UCSD-AML1 (cell line): Measurements from ENCODE around the gene PACRG.

Experiments used
- DNase-seq: peaks from one replicate; lab custom pipeline; 2025; ENCODE audit not compliant: unreplicated experiment; lab: John Stamatoyannopoulos, UW

PACRG gene

DNA sequence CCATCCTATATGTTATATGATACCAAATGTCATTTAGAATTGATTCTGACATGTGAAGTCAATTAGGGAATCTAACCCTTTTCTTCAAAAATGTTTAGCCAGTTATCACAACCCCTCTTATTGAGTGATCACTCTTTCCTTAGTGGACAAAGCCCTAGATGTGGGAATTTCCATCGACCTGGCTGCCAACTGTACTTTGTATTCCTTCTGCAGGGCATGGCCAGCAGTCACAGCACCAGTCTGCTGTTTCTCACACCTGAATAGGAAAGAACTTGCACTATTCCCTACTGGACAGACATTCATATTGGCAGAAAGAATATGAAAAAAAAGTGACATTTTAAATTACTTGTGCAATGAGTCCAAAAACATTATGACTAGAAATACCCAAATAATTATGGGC, 271.0 kb downstream of the PACRG start:
- DNase-seq: no peak

DNA sequence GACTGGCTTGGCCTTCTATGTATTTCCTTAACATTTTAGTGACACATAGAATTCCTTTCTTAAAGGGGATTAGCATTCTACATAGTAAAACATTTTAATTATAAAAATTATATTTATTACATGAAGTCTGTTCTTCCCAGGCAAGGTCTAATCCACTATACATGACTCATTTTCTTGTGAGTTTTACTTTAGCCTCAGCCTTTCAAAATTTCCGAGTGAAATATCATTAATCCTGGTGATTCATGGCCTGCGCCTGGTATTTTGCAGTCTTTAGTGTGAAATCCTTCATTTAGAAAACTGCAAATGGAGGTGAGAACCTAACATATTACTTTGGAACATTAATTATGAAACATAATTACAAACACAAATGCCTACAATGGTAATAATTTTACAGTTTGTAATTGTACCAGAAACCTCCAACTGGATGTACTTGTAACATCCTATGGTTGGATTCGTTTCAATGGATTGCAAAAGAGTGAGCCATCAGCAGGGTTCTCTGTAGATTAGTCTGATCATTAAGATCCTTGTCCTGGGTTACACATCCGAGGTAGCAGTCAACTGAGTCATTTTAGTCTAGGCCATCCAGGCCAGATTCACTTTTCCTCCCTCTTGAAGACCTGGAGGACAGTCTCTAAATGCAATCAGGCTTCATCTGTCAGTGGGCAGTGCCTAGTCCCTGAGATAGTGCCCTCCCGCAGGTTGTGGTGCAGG, 272.0 kb downstream of the PACRG start:
- DNase-seq: no peak

DNA sequence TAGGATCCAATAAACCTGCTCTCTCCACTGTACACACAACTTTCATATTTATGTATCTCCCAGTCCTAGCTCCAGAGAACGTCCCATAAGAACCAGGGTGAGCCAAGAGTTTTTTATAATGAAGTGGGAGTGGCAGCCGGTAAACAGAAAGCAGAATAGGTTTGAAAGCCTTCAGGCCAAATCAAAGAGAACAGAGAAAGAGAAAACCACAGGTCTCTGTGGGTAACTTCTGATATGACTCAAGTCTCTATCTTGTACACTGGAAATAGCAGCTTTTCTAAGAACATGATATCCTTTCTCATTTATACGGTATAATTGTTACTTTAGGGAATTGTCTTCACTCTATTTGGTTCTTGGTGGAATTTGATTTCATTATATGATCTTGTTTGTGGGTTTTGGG, 273.6 kb downstream of the PACRG start:
- DNase-seq: no peak

DNA sequence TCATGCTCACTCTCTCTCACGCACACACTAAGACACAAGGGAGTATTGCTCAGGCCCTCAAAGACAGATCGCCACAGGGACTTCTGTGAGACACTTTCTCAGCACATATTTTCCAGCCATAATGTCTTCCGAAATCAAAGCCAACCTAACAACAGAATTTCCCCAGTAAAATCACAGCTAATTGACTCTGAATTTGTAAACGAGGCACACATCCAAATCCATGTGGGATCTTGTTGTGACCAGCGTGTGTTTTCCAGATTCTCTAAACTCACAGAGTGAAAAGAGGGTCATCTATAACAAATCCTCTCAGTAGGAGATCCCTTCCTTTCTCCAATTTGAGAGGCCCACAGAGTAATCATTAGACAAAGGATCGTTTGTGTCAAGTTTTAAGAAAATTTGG, 280.4 kb downstream of the PACRG start:
- no peak for DNase-seq

DNA sequence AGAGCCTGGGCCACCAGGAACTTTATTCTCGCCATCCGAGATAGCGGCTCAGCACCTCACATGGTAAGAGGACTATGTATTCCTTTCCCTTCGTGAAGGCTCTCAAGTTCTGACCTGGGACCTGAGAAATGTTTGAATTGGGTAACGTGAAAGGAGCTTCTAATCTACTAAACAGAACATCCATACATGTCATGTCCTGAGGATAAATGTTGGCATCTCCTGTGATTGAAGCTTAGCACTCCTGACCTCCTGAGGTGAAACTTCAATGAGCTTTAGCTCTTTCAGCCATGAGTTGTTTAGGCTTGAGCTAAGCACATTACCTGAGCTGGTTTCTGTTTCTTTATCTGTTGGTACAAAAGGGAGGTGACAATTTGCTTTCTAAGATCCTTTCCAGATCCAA, 280.9 kb downstream of the PACRG start:
- DNase-seq: no peak

DNA sequence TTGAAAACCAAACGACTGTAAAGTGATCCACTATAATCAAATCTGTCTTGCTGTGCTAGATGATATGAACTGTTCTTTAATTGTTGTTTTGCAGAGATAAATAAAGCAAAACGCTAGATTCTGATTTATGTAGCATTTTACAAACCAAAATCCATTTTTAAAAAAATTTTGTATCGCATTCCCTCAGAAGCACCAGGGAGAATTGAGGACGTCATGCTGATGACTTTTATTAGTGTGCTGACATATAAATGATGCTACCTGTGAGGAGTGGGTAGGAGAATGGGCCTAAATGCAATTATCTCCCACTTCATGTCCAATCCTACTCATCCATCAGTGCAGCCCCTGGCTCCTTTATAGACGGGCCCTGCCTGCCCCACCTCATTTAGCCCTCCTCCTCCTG, 282.4 kb downstream of the PACRG start:
- DNase-seq: no peak

DNA sequence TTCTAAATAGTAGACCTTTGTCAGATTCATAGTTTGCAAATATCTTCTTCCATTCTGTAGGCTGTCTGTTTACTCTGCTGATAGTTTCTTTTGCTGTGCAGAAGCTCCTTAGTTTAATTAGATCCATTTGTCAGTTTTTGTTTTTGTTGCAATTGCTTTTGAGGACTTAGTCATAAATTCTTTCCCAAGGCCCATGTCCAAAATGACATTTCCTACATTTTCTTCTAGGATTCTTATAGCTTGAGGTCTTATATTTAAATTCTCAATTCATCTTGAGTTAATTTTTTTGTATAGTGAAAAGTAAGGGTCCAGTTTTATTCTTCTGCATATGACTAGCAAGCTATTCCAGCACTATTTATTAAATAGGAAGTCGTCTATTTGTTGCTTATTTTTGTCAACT, 287.0 kb downstream of the PACRG start:
- DNase-seq: no peak

DNA sequence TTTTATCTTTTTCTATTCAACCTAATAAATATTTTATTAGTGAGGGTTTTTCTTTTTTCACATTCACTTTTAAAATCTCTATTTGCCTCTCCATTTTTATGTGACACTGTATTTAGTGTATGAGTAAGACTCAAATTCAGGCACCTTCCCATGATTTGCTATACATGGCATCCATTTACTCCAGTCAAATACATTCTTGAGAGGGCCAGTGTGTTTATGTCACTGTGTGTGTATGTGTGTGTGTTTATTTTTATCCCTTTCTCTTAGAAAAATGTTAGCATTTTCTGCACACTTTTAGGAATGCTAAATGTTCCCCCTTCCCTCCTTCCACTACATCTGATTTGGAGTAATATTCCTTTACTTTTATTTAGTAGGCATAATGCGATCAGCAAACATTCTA, 290.0 kb downstream of the PACRG start:
- no peak for DNase-seq

DNA sequence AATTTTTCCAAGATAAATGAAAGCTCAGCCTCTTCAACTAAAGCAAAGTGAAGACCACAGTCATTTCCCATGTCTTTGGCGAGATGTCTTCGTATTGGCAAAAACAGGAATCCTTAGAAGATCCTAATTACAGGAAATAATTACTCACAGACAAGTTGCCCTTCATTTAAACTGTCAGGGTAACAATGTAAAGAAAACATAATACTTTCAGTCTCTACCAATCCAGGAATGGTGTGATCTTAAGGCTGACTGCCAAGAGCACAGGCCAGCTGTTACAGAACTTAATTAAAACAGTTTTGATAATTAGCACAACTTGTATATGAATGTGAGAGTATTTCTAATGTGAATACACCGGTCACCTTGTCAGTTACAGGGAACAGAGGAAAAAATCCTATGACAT, 292.2 kb downstream of the PACRG start:
- no peak for DNase-seq

DNA sequence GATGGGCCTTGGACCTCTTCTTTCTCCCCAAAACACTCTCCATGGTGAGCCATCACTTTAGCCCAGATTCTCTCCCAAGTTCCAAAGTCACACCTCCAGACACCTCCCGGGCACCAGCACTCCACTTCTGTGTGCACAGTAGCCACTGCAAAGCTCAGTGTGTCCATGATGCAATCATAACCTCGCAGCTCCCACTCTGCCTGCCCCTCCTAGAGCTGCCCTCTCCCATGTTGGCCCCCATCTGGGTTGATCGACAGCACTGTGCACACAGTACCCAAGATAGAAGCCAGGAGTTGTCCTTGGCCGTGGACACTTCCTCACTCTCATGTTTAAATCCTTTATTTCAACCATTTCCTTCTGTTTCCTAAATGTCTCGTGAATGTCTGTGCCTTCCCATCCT, 293.3 kb downstream of the PACRG start:
- DNase-seq: no peak

DNA sequence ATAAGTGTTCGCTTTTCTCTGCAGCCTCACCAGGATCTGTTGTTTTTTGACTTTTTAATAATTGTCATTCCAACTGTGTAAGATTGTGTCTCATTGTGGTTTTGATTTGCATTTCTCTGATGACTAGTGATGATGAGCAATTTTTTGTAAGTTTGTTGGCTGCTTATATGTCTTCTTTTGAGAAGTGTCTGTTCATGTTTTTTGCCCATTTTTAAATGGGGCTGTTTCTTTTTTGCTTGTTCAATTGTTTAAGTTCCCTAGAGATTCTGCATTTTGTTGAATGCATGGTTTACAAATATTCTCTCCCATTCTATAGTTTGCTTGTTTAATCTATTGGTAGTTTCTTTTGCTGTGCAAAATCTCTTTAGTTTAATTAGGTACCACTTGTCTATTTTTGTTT, 295.9 kb downstream of the PACRG start:
- DNase-seq: no peak

DNA sequence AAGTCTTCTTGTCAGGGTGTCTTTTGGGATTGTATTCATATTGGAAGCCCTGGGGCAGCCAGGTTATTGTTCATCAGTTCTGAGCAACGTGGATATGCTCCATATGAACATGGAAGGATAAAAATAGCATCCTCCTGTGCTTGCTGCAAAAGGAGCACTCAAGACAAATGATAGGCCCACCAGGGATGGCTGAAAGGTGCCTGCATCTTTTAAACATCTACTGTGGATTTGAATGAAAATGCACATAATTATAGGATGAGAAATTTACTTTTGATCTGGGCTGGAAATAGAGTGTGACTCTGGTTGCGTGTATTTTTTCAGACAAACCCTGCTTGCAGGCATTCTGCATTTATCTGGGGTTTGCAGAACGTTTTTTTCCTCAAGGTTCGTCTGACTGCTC, 299.1 kb downstream of the PACRG start:
- no peak for DNase-seq

DNA sequence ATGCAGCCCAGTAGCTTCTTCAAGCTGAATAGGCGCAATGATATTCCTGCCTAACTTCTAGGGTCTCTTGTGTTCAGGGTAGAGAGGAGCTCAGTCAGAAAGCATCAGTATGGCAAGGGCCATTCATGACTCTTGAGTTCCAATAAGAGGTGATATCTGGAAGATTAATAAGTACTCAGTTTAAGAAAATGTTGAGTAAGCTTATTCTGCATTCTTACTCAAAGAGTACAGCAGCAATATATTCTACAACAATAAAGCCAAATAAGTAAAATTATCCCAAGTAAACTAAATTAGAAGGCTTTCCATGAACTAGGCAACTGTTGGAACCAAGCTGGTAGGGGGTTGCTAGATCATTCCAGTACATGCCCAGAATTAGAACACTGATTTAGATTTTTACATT, 303.2 kb downstream of the PACRG start:
- DNase-seq: no peak

DNA sequence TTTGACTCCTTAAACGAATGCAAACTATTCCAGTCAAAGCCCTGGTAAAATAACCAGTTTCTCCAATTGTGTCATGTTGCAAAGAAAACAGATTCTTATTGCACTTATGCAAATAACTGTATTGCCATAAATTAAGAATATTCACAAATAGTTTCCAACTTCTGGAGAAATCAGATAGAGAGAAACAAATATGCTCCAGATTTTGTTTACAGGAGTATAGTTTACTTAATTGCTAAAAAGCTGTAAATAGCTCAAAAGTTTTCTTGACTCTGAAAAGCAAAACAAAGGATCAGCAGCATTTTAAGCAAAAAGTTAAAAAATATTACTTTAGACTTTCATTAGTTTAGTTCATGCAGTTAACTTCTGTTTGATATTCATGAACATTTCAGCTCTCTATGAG, 304.2 kb downstream of the PACRG start:
- no peak for DNase-seq

DNA sequence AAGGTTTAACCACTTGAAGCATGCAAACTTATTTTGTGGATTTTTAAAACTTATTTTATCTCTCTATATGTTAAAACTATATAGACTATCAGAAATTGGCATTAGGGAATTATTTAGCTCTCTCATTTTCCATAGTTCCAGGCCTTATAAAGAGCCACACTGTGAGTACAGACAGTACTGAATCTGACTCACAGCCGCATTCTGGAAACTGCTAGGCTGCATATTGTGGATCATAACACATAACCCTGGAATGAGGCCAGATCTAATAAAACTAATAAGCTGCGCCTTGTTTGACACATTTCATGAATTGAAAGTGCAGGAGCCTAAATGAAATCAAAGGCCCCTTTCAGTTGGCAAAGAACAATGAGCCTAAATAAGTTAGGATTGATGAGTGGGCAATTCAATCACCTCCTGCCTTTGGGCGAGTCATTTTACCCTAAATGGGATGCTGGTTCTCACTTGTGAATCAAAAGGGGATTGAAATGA, 308.4 kb downstream of the PACRG start:
- DNase-seq: no peak

DNA sequence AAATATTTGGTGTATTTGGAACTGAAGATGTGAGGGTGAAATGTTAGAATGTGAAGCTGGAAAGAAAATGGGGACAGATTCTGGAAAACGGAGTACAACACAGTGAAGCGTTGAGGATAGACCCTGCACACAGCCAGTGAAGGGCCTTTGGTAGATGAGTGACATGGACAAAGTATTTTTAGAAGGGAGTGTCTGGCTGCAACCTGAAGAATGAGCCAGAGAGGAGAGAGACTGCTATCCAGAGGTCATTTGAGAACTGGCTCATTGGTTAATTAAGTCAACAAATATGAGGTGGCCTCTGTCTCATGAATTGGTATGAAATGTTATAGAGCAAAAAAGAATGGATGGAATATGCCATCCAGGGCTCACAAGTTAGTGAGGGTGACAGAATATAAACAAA, 310.5 kb downstream of the PACRG start:
- no peak for DNase-seq

DNA sequence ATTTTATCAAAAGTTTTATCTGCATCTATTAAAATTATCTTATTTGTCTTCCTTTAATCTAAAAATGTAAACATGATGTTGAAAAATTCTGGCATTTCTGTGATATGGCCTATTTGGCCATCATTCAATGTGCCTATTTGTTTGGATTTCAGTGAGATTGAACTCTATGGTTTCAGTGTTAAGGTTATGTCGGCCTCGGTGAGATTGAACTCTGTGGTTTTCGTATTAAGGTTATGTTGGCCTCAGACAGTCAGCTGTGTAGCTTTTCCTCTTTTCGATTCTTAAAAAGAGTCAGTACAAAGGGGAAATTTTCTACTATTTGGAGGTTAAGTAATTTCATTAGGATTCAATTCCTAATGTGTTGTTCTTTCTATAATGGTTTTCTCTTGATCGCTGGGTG, 320.6 kb downstream of the PACRG start:
- no peak for DNase-seq

DNA sequence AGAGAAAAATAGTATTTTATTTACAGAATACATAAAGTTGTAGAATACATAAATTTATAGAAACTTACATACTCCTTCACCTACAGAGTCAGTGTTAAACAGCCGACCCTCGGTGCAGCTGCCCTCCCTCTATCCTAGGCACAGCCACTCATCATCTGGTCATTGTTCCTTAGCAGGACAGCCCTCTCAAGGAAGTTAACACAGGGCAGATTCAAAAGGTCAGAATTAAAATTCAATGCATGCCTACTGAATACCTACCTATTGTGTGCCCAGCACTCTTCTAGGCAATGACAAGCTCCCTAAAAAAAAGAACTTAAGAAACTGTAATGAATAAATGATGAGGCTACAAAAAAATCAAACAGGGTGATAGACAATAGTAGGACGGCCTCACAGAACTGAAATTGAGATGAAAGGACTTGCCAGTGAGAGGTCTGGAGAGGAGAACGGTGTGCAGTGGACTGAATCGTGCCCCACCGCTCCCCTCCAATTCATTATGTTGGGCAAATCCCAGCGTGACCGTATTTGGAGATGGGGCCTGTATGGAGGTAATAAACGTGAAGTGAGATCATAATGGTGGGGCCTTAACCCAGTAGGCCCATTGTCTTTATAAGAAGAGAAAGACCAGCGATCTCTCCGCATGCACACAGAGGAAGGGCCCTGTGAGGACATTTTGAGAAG, 326.0 kb downstream of the PACRG start:
- DNase-seq: no peak

DNA sequence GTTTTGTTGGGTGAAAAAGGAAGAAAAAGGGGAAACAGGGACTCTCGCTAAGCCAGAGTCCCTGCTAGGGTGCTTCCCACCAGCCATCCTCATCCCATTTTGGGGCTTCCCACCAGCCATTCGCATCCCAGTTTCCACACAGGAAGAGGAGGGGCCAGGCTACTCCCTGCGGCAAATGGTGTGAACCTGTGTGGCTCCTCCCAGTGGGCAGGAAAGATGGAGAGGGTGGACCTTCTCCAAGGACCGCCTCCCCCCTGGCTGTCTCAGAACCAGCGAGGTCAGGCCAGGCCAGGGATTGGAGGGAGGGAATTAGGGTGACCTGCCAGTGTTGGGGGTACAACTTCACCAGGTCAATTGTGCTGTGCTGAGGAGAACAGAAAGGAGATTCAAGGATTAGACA, 326.9 kb downstream of the PACRG start:
- no peak for DNase-seq

DNA sequence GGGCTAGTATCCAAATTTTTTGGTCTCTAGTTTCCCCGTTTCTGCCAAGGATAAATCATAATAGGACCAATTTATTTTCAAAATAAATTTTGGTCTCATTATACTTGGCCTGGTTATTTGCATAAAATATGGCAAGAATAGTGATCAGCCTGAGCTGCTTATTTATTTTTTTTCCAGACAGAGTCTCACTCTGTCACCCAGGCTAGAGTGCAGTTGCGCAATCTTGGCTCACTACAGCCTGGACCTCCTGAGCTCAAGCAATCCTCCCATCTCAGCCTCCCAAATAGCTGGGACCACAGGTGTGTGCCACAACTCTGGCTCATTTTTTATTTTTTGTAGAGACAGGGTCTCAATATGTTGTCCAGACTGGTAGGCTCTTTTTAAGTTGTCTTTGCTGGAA, 329.5 kb downstream of the PACRG start:
- no peak for DNase-seq

DNA sequence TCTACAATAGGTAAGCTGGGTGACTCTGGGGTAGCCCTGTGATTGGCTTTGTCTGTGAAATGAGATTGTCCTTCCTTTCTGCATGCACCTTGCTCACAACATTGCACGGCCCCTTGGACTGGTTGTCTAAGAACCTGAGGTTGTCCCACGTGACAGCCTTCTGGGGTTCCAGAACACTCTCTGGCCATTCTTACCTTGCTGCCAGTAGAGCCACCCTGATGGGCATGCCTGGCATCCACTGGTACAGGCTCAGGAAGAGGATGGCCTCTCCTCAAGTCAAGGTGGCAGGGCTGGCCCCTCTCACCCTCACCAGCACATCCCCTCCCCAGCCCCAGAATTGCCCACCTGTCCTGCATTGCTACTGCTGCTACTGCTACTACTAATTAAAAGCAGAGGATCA, 335.0 kb downstream of the PACRG start:
- no peak for DNase-seq

DNA sequence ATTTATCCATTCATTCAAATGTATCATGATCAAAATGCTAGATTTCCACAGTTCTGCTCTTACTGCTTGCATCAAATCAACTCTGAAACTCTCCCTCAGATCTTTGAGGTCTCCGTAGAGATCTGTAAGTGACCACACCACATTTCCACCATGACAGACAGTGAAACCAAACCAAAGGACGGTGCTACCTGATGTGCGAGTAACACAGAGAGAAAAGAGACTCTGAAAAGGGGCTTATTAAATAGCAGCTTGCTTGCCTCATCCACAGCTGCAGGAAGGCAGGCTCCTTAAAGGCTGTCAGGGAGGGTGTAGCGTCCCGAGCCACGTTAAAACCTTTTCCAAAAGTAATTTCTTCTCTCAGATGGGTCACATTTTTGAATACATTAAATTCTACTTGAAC, 335.8 kb downstream of the PACRG start:
- no peak for DNase-seq

DNA sequence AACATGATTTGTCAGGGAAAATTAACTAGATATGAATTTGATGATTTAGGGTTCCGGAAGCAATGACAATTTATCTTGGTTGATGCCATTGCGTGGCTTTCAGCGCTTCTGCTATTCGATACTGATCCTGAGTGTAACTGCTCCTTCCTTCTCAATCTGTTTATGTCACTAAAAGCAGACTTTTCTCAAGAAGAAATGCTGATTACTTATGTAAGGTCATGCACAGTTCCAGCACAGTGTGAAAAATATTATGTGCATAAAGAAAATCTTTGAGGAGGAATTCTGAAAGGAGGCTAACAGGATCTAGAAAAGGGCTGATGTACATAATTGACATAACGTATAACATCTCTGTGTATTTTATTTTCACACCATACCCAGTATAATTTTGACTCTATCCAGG, 336.6 kb downstream of the PACRG start:
- no peak for DNase-seq
